NCI-H1417 (cell line): ENCODE results near the gene GPATCH1.
"Not testable (repeated sequence)": the region's sequence is repeated elsewhere in the genome, so short reads cannot be mapped to it uniquely, and the experiment has no call there.

ENCODE experiments used
- DNase-seq, 3 experiments: peaks; one replicate each; lab custom pipeline; 2025; lab: John Stamatoyannopoulos, UW

Gene GPATCH1

GRCh38 chr19:33157906-33158305 lies 76.9 kb downstream of the GPATCH1 start:
- no peak for DNase-seq

GRCh38 chr19:33158365-33158764 lies 77.4 kb downstream of the GPATCH1 start:
- DNase-seq: no peak

DNA sequence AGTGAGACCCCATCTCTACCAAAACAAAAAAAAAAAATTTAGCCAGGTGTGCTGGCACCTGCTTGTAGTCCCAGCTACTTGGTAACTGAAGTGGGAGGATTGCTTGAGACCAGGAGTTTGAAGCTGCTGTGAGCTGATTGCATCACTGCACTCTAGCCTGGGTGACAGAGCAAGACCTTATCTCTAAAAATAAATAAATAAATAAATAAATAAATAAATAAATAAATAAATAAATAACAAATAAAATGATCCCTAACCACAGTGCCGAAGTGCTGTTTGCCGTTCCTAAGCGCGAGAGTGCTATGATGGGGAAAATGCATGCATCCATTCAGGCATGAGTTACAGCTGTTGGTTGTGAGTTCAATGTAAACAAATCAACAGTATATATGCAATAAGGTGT lies 78.2 kb downstream of the GPATCH1 start:
- DNase-seq: no peak

- no peak for DNase-seq
Measured at GRCh38 chr19:33159893-33160292, 78.9 kb downstream of the GPATCH1 start.

DNA sequence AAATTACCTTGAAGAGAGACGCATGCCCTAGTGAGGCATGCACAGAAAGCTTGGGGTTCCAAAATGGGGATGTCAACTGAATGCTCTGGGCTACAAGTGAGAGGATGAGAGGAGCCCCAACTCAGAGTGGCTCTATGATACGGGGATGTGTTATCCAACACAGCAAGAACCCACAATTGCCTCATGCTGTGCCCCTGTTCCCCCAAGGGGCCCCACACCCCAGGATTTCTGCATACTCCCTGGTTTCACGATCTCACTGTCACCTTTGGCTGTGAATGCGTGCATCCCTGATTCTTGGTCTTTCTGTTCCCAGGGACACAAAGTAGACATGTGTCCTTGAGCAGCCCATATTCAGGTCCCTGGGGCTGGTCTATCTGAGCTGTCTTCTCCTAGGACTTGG lies 80.2 kb downstream of the GPATCH1 start:
- no peak for DNase-seq

DNA sequence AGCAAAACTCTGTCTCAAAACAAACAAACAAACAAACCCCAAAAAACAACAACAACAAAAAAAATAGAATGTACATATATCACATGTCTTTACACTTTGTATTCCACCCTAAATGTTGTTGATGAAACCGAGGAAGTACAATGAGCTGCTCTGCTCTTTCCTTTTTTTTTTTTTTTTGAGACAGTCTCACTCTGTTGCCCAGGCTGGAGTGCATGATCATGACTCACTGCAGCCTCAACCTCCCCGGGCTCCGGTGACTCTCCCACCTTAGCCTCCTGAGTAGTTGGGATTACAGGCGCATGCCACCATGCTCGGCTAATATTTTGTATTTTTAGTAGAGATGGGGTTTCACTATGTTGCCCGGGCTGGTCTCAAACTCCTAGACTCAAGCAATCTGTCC lies 82.5 kb downstream of the GPATCH1 start:
- no peak for DNase-seq

GRCh38 chr19:33166037-33166436 lies 85.1 kb downstream of the GPATCH1 start:
- not testable (repeated sequence) for DNase-seq

DNA sequence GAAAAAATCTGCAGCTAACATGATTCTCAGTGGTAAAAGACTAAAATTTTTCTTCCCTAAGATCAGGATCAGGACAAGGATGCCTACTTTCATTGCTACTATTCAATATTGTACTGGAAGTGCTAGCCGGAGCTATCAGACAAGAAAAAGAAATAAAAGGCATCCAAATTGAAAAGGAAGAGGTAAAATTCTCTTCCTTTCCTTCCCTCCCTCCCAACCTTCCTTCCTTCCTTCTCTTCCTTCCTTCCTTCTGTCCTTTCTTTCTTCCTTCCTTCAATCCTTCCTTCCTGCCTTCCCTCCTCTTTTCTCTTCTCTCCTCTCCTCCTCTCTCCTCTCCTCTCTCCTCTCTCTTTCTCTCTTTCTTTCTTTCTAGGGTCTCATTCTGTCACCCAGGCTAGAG lies 86.5 kb downstream of the GPATCH1 start:
- no peak for DNase-seq

GRCh38 chr19:33168528-33168927 lies 87.5 kb downstream of the GPATCH1 start:
- no peak for DNase-seq

DNA sequence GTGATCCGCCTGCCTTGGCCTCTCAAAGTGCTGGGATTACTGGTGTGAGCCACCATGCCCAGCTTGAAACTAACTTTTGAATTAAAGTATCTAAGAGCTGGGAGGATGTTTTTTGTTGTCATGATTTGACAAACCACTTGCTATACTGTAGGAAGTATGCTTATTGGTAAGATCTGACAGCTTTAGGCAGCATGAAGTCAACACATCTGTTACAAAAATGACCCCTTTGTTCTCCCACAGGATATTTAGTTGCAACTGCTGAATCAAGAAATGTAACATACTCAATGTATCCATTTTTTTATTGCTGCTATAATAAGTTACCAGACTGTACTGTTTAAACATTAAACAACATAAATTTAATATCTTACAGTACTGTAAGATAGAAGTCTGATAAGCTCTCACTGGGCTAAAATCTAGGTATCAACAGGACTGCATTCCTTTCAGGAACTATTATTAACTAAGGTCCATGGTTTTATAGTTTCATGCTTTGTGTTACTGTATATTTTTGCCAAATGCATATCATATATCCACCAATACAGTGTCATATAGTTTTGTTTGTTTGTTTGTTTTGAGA lies 90.3 kb downstream of the GPATCH1 start:
- DNase-seq: no peak

- DNase-seq: no peak
Measured at GRCh38 chr19:33171916-33172359, 91.0 kb downstream of the GPATCH1 start.

DNA sequence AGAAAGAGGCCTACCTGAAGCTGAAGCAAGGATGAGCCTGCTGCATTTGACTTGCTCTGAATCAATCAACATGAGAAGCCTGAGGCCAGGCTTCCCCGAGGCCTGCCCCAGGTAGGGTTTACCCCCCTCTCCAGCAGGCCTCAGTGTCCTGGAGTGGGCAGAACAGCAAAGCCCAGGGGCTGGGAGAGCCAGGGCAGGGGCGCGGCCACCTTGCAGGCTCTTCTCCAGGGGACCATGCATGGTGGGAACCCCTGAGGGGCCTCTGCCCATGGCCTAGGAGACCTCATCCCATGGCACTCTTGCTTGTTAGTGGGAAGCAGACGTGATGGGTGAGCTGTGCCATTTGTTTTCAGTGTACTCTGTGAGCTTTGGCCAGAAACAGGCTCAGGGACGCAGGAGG lies 93.2 kb downstream of the GPATCH1 start:
- no peak for DNase-seq

- no peak for DNase-seq
Measured at GRCh38 chr19:33175156-33175782, 94.3 kb downstream of the GPATCH1 start.

DNA sequence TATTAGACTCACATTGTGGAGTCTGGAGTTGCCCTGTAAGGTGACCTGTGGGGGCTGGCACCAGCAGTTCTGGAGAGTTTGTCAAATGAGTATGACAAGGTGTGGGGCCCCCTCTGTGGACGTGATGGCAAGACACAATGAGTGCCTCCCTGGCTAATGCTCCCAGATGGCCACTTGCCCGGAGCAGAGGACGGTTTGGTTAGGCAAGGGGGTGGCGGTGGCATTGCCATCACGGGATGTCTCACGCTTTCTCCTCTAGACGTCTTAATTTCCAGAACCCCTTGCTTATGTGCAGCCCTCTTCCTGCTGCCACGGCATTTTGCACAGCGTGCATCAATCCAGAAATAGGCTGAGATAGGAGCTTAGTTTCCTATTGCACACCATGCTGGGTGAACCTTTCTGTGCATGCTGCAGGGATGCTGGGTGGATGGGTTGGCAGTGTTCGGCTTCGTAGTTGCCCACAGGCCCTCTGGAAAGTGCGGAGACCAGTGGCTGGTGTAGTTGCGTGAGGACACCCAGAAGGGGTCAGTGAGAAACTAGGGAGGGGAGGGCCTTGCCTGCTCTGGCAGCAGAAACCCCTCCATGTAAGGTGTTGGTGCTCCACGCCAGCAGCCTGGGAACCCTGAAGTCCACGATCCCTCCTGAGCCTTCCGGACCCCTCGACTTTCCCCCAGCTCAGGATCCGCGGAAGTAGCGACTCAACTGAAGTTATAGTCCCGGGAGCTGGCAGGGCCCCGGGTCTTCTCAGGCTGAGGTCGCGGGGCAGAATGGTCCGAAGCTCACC lies 95.1 kb downstream of the GPATCH1 start:
- DNase-seq: no peak

DNA sequence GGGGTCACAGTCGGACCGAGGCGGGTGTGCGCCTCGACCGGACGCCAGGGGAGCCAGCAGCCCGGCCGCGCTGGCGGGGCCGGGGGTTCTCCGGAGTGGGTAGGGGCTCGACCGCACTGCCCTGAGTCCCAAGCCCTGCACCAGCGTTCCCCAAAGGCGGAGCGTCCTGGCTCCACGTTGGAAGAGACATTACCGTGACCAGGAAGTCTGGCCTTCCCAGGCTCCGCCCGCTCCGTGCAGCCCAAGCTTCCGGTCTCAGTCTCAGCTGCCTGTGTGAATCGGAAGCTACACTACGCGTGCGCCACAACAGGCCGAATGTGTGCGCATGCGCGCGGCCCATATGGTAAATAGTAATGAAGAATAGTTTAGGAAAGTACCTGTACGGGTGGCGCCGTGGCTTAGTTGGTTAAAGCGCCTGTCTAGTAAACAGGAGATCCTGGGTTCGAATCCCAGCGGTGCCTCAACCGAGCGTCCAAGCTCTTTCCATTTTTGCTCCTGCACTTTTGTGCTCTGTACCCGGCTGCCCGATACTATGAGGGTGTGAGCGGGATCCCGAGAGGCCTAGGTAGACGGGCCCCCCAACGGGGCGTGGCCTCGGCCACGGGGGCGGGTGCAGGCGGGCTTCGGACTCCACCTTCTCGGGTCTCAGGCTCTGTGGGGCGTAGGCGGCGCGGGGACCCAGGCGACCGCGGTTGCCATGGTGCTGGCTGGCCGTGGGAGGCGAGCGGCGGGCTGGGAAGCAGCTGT lies 95.9 kb downstream of the GPATCH1 start:
- peak; percentile 98 to 99 (median 99) for DNase-seq

GRCh38 chr19:33177417-33177979 lies 96.5 kb downstream of the GPATCH1 start:
- DNase-seq: peak in 2 of 3 experiments; percentile 87 to 92
